OCI-LY7 (cell line): ENCODE results near the gene ELFN1. TPM values are rescaled to one million over a fixed set of nuclear protein-coding genes. Genes with fewer than 3 reads are reported as not detected.
"Not testable (repeated sequence)": the region's sequence is repeated elsewhere in the genome, so short reads cannot be mapped to it uniquely, and the experiment has no call there.

Experiments
- BruUV-seq: library from RNA; stranded (reverse); fragments of 400-500 nt; replicated peaks from 2 replicates; lab custom pipeline; 2021; lab: Mats Ljungman, UMichigan
- CTCF ChIA-PET: fragments of 300-600 bp; sonication (Branson Sonifier 250); formaldehyde crosslinking; loops from one replicate; lab custom pipeline; 2022; ENCODE audit warnings: antibody characterized with exemption; ENCODE audit not compliant: unreplicated experiment; lab: Charles Lee
- POLR2A ChIA-PET: fragments of 300-600 bp; sonication (Branson Sonifier 250); formaldehyde crosslinking; loops from one replicate; lab custom pipeline; 2022; ENCODE audit warnings: antibody characterized with exemption; lab: Charles Lee
- DNase-seq: peaks from one replicate; pipeline ENCODE4 v3.0.0-alpha.2; 2015; ENCODE audit warnings: low spot score
- H2AFZ ChIP-seq: fragments of 200-600 bp; sonication (generic), shearing (Covaris generic); 2 replicates; pipeline ENCODE4 v1.6.1; 2014; ENCODE audit warnings: mild to moderate bottlenecking, antibody characterized with exemption, low read length, moderate library complexity
- H3K27ac ChIP-seq: fragments of 200-600 bp; sonication (generic); 2 replicates; pipeline ENCODE4 v1.5.1; 2014; ENCODE audit warnings: mixed run types, low read depth, mild to moderate bottlenecking, moderate library complexity, low read length, inconsistent platforms; ENCODE audit not compliant: poor library complexity, severe bottlenecking
- H3K36me3 ChIP-seq: fragments of 200-600 bp; sonication (generic); 2 replicates; pipeline ENCODE4 v1.6.1; 2014; ENCODE audit warnings: mild to moderate bottlenecking, antibody characterized with exemption, low read length, moderate library complexity, mixed read lengths; ENCODE audit not compliant: insufficient read depth
- H3K4me1 ChIP-seq: fragments of 200-600 bp; sonication (generic); 2 replicates; pipeline ENCODE4 v1.5.1; 2014; ENCODE audit warnings: mild to moderate bottlenecking, low read length; ENCODE audit not compliant: insufficient read depth, poor library complexity, severe bottlenecking
- H3K4me2 ChIP-seq: fragments of 200-600 bp; sonication (generic); 2 replicates; pipeline ENCODE4 v1.6.1; 2014; ENCODE audit warnings: mild to moderate bottlenecking, low read length
- H3K4me3 ChIP-seq: fragments of 200-600 bp; sonication (generic); 2 replicates; pipeline ENCODE4 v1.5.1; 2014; ENCODE audit warnings: mild to moderate bottlenecking, low read depth, low read length; ENCODE audit not compliant: poor library complexity, severe bottlenecking
- H3K79me2 ChIP-seq: fragments of 200-600 bp; sonication (generic); 2 replicates; pipeline ENCODE4 v1.6.1; 2016; ENCODE audit warnings: low read depth, mild to moderate bottlenecking, low read length, moderate library complexity, mixed read lengths; ENCODE audit not compliant: insufficient read depth
- H3K9me2 ChIP-seq: fragments of 200-600 bp; sonication (generic); 2 replicates; pipeline ENCODE4 v1.6.1; 2016; ENCODE audit warnings: mild to moderate bottlenecking, low read length, mixed read lengths; ENCODE audit not compliant: insufficient read depth
- H3K9me3 ChIP-seq: fragments of 200-600 bp; sonication (generic); 2 replicates; pipeline ENCODE4 v1.6.1; 2014; ENCODE audit warnings: mild to moderate bottlenecking, mixed run types, low read length, mixed read lengths
- H4K20me1 ChIP-seq: fragments of 200-600 bp; sonication (generic); 2 replicates; pipeline ENCODE4 v1.6.1; 2014; ENCODE audit warnings: mild to moderate bottlenecking, antibody characterized with exemption, low read length, moderate library complexity, mixed read lengths; ENCODE audit not compliant: insufficient read depth
- CTCF ChIP-seq: fragments of 200-600 bp; sonication (generic); conservative IDR thresholded peaks from 2 replicates; pipeline ENCODE4 v1.5.1; 2014; ENCODE audit warnings: mild to moderate bottlenecking, antibody characterized with exemption, low read length, moderate library complexity, mixed read lengths
- EZH2phosphoT487 ChIP-seq: fragments of 200-600 bp; sonication (generic); IDR thresholded peaks from 2 replicates; pipeline ENCODE4 v1.6.1; 2018; ENCODE audit warnings: low read depth, borderline replicate concordance, mild to moderate bottlenecking, mixed run types, antibody characterized with exemption, low read length, moderate library complexity, mixed read lengths
- intact Hi-C: fragments of 100-400 bp; cut with micrococcal nuclease; formaldehyde crosslinking; loops from one replicate; pipeline ENCODE4 v1.10.0; 2022; ENCODE audit not compliant: unreplicated experiment
- total RNA-seq, 2 experiments: library from RNA; depleted of rRNA in 1 of 2; stranded (reverse); fragments of >200 nt in 1 of 2; shearing (Covaris generic) in 1 of 2; gene quantifications; 2 replicates each; pipeline ENCODE4 v1.2.3, GENCODE V29; 2014 to 2022

The ELFN1 gene
- total RNA-seq, 2 experiments from 2014 or later, result not detected

GRCh38 chr7:1762238-1762945, 92.3 kb downstream of the ELFN1 start:
- CTCF ChIA-PET, result no interaction called here

DNA sequence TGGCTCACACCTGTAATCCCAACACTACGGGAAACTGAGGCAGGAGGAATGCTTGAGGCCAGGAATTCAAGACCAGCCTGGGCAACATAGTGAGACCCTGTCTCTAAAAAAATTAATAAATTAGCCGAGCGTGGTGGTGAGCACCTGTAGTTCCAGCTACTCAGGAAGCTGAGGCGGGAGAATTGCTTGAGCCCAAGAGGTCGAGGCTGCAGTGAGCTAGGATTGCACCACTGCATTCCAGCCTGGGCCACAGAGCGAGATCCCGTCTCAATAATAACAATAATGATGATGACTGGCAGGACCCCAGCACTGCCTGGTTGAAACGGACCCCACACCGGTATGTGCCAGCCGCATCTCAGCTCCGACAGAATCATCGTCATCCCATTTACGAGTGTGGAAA, 93.0 kb downstream of the ELFN1 start:
- Histone ChIP-seq H3K9me3 (no peaks in the 10 kb centered on the region), H3K4me3 (no peak overlapping the region), H2AFZ (no peak overlapping the region), H3K4me2 (no peak overlapping the region), H3K4me1 (no peaks in the 10 kb centered on the region), H3K79me2 (no peaks in the 10 kb centered on the region), H3K36me3 (no peaks in the 10 kb centered on the region), H4K20me1 (no peaks in the 10 kb centered on the region), H3K27ac (no peak overlapping the region), H3K9me2 (no peaks in the 10 kb centered on the region)
- no TSS peak for BruUV-seq
- DNase-seq, result no peak
- ChIA-PET POLR2A (no interaction called here), CTCF (no interaction called here)
- TF ChIP-seq EZH2phosphoT487, result no peak
- no peak for TF ChIP-seq CTCF
- intact Hi-C loops, result no loop called here

More at GRCh38 chr7:1762238-1762945, 92.3 kb downstream of the ELFN1 start:
- H4K20me1 ChIP-seq, result no peaks in the 10 kb centered on the region
- no peak for TF ChIP-seq EZH2phosphoT487
- no peak for TF ChIP-seq CTCF
- no peak overlapping the region for H3K4me2 ChIP-seq
- DNase-seq, result no peak
- no peak overlapping the region for H3K27ac ChIP-seq
- intact Hi-C loops, result no loop called here
- no TSS peak for BruUV-seq
- H3K9me2 ChIP-seq, result no peaks in the 10 kb centered on the region
- POLR2A ChIA-PET, result no interaction called here
- H3K4me3 ChIP-seq, result no peak overlapping the region
- H2AFZ ChIP-seq, result no peak overlapping the region
- no peaks in the 10 kb centered on the region for H3K79me2 ChIP-seq
- H3K4me1 ChIP-seq, result peaks cover 4% of the 10 kb centered on the region
- no peaks in the 10 kb centered on the region for H3K9me3 ChIP-seq
- no peaks in the 10 kb centered on the region for H3K36me3 ChIP-seq

- H3K36me3 ChIP-seq, BruUV-seq, H3K9me3 ChIP-seq, H3K4me2 ChIP-seq, CTCF ChIA-PET, H3K27ac ChIP-seq, H3K9me2 ChIP-seq, H4K20me1 ChIP-seq, H3K79me2 ChIP-seq, H3K4me1 ChIP-seq, POLR2A ChIA-PET, H3K4me3 ChIP-seq, intact Hi-C loops, DNase-seq, H2AFZ ChIP-seq: not testable (repeated sequence)
These were observed 93.8 kb downstream of the ELFN1 start for GRCh38 chr7:1763911-1764310.
